22Rv1 (cell line): ENCODE measurements around the gene HBZ.

Experiments
- ZFX ChIP-seq: fragments of 450-650 bp; IDR thresholded peaks from 2 replicates; pipeline ENCODE4 v1.6.1; 2017; ENCODE audit warnings: antibody characterized with exemption, borderline replicate concordance
- TF ChIP-seq, protein P1 (sequence below): fragments of 450-650 bp; IDR thresholded peaks from 2 replicates; pipeline ENCODE4 v1.5.1; 2017; ENCODE audit warnings: mild to moderate bottlenecking

DNA sequence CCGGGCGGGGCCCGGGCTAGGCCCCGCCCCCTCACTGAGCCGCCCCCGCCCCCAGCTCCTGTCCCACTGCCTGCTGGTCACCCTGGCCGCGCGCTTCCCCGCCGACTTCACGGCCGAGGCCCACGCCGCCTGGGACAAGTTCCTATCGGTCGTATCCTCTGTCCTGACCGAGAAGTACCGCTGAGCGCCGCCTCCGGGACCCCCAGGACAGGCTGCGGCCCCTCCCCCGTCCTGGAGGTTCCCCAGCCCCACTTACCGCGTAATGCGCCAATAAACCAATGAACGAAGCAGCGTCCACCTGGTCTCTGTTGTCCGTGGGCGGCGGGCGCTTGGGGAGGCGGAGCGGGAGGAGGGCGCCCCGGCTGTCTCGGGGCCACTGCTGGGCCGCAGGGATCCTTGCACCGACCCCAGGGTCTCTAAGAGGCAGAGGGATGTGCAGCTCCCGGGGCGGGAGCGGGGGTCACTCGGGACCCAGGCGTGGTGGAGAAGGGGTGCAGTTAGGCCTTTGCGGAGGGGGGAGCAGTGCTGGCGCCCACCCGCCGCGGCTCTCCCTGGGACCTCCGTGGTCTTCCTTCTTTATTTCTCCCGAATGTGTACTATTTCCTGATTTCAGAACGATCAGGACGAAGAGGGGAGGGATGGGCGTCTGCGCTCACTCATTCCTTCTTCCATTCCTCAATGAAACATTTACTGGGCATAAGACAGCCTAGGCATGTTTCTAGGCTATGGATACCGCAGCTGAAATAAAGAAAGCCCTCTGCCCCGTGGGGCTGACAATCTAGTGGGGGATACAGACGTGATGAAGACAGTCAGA is 2.0 kb downstream of the HBZ start:
- TF ChIP-seq, protein P1, sequence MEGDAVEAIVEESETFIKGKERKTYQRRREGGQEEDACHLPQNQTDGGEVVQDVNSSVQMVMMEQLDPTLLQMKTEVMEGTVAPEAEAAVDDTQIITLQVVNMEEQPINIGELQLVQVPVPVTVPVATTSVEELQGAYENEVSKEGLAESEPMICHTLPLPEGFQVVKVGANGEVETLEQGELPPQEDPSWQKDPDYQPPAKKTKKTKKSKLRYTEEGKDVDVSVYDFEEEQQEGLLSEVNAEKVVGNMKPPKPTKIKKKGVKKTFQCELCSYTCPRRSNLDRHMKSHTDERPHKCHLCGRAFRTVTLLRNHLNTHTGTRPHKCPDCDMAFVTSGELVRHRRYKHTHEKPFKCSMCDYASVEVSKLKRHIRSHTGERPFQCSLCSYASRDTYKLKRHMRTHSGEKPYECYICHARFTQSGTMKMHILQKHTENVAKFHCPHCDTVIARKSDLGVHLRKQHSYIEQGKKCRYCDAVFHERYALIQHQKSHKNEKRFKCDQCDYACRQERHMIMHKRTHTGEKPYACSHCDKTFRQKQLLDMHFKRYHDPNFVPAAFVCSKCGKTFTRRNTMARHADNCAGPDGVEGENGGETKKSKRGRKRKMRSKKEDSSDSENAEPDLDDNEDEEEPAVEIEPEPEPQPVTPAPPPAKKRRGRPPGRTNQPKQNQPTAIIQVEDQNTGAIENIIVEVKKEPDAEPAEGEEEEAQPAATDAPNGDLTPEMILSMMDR, result no peak
- no peak for TF ChIP-seq ZFX
